Kidney (tissue), 14 donors: ENCODE data around the gene PPFIBP1. TPM values are rescaled to one million over a fixed set of nuclear protein-coding genes. Genes with fewer than 3 reads are reported as not detected.
A peak's percentile ranks its signal among the peaks of the same experiment; 100 is the strongest.

Experiments used
- DNase-seq, 5 donors: peaks; one replicate each; pipeline ENCODE4 v3.0.0-alpha.2; 2013 to 2020
- FAIRE-seq: peaks from 2 replicates; lab custom pipeline; 2012; peaks lifted over from hg19 to GRCh38; lab: Jason Lieb, UNC
- H3K27ac ChIP-seq, 2 donors: one replicate each; pipeline ENCODE4 v1.7.0; 2013; ENCODE audit warnings: low read depth in 2 of 2, low read length in 2 of 2, inconsistent platforms in 1 of 2
- H3K27me3 ChIP-seq: one replicate; pipeline ENCODE4 v1.7.1; 2013; ENCODE audit warnings: low read length, inconsistent platforms; ENCODE audit not compliant: control insufficient read depth, insufficient read depth
- H3K36me3 ChIP-seq, 3 donors: one replicate each; pipeline versions ENCODE4 v1.7.0 to v1.7.1; 2013; ENCODE audit warnings: low read length in 3 of 3, control low read depth in 1 of 3, inconsistent platforms in 1 of 3; ENCODE audit not compliant: insufficient read depth in 3 of 3, control insufficient read depth in 2 of 3
- H3K4me1 ChIP-seq, 3 donors: one replicate each; pipeline versions ENCODE4 v1.7.0 to v1.7.1; 2013; ENCODE audit warnings: low read length in 3 of 3, inconsistent platforms in 1 of 3, low read depth in 1 of 3; ENCODE audit not compliant: control insufficient read depth in 2 of 3, insufficient read depth in 2 of 3
- H3K4me3 ChIP-seq, 3 donors: one replicate each; pipeline versions ENCODE4 v1.7.0 to v1.8.1; 2013; ENCODE audit warnings: low read length in 3 of 3, control low read depth in 1 of 3, inconsistent platforms in 1 of 3
- H3K9ac ChIP-seq, 3 donors: one replicate each; pipeline versions ENCODE4 v1.7.0 to v1.7.1; 2013; ENCODE audit warnings: low read length in 3 of 3, control low read depth in 1 of 3, inconsistent platforms in 1 of 3
- H3K9me3 ChIP-seq, 3 donors: one replicate each; pipeline versions ENCODE4 v1.7.0 to v1.7.1; 2013; ENCODE audit warnings: low read length in 3 of 3, control low read depth in 1 of 3, inconsistent platforms in 1 of 3; ENCODE audit not compliant: control insufficient read depth in 2 of 3, insufficient read depth in 1 of 3
- intact Hi-C: fragments of 100-400 bp; cut with DNase I; formaldehyde crosslinking; loops from one replicate; pipeline ENCODE4 v1.11.1; 2022
- polyA plus RNA-seq: library from polyadenylated mRNA; stranded (reverse); fragments of 350-450 nt; fragmentation: Illumina TruSeq; extraction: RNeasy Lipid Tissue Mini Kit (QIAGEN cat#74804); gene quantifications from one replicate; pipeline ENCODE4 v1.2.3, GENCODE V29; 2014; ENCODE audit warnings: low read depth, low replicate concordance; ENCODE audit not compliant: insufficient read depth
- total RNA-seq: library from RNA; stranded (reverse); fragmentation: NEBNext Ultra II Directional; extraction: Animal tissue kit (Norgen Biotek cat#: 25700); gene quantifications from one replicate; pipeline ENCODE4 v1.2.1, GENCODE V29; 2021
- TF ChIP-seq, protein P1 (sequence below): IDR thresholded peaks from 3 replicates; pipeline ENCODE4 v1.5.1; 2012; ENCODE audit warnings: mild to moderate bottlenecking, moderate library complexity, borderline replicate concordance; ENCODE audit not compliant: insufficient read depth; ENCODE audit errors: extremely low read depth
- donor health status: control.
- donor health status: control.
- donor health status: control.
- donor health status: control.
- donor health status: control.
- donor health status: DM: yes; HTN: yes; CAD: no.
- donor health status: Normal renal cell carcinoma (clear cell type).

PPFIBP1 gene
- total and polyA plus RNA-seq, 2 donors from 2014 or later, result 12.7 to 175 TPM

DNA sequence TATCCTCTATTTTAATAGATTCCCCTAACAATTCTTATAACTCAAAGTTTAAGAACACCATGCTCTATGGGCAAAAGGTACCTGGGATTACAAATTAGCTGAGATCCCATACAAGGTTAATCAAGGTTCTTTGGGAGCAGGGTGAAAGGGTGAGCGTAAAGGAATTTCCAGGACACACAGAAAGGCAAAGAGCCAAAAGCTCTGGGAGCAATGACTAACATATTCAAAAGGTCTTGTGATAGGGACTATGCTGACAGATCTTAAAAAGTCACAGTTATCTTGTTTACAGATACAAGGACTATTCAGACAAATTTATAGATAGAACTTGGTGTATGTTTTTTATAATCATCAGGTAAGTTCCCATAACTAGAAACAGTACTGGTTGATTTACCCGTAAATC lies 19.5 kb upstream of the PPFIBP1 start:
- Histone ChIP-seq H3K27me3 (no peaks in the 10 kb centered on the region), H3K4me1 (no peaks in the 10 kb centered on the region), H3K36me3 (no peaks in the 10 kb centered on the region), H3K9me3 (peaks cover 0 to 5% (median 0%) of the 10 kb centered on the region in 3 donors), H3K27ac (no peak overlapping the region), H3K9ac (no peak overlapping the region), H3K4me3 (no peak overlapping the region)
- TF ChIP-seq, protein P1, sequence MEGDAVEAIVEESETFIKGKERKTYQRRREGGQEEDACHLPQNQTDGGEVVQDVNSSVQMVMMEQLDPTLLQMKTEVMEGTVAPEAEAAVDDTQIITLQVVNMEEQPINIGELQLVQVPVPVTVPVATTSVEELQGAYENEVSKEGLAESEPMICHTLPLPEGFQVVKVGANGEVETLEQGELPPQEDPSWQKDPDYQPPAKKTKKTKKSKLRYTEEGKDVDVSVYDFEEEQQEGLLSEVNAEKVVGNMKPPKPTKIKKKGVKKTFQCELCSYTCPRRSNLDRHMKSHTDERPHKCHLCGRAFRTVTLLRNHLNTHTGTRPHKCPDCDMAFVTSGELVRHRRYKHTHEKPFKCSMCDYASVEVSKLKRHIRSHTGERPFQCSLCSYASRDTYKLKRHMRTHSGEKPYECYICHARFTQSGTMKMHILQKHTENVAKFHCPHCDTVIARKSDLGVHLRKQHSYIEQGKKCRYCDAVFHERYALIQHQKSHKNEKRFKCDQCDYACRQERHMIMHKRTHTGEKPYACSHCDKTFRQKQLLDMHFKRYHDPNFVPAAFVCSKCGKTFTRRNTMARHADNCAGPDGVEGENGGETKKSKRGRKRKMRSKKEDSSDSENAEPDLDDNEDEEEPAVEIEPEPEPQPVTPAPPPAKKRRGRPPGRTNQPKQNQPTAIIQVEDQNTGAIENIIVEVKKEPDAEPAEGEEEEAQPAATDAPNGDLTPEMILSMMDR, result no peak
- intact Hi-C loops, result no loop called here
- DNase-seq, result no peak
- peak; percentile 62 for FAIRE-seq

DNA sequence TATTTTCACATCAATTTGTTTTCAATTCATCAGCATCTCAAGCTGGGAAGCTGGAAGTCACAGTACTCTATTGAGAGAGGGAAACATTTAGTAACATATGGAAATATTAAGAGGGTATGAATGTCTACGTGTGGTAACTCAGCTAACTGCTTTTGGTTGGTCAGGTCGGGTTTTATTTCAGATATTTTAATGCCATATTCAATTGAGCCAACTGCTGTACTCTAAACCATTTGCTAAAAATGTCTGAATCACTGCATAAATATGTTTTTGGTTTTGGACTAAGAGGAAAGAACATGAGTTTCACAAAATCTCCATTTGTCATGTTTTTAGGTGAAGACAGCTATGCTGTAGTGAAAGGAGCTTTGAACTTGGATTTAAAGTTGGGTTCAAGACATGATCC lies 18.9 kb upstream of the PPFIBP1 start:
- FAIRE-seq (no peak), DNase-seq (no peak)
- H3K4me1 ChIP-seq, result no peaks in the 10 kb centered on the region
- H3K27me3 ChIP-seq, result no peaks in the 10 kb centered on the region
- no peak overlapping the region for H3K27ac ChIP-seq
- no peaks in the 10 kb centered on the region for H3K36me3 ChIP-seq
- peaks cover 0 to 5% (median 0%) of the 10 kb centered on the region in 3 donors for H3K9me3 ChIP-seq
- no peak overlapping the region for H3K9ac ChIP-seq
- TF ChIP-seq, protein P1, result no peak
- intact Hi-C loops, result no loop called here
- no peak overlapping the region for H3K4me3 ChIP-seq

DNA sequence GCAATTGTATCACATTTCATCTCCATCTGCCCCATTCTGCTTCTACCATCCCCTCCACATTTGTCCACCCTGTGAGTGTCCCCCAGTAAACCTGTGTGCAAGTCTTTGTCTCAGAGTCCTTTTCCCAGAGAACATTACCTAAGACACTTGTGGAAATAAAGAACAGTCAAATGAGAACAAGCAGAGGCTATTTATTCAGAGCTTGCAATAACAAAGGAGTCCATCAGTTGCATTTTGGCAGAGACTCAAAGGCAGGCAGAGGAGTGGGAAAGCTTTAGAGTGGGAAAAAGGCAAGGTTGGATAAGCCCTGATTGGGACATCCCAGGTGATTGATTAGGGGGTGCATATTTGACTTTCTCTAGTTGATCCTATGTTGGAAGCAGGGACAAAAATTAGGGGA lies 18.2 kb upstream of the PPFIBP1 start:
- no peak for FAIRE-seq

More for the DNA sequence above, 18.2 kb upstream of the PPFIBP1 start:
- no peak for DNase-seq
- H3K36me3 ChIP-seq, result no peaks in the 10 kb centered on the region
- H3K9ac ChIP-seq, result no peak overlapping the region
- no peak overlapping the region for H3K27ac ChIP-seq
- H3K9me3 ChIP-seq, result peaks cover 0 to 5% (median 0%) of the 10 kb centered on the region in 3 donors
- no peak overlapping the region for H3K4me3 ChIP-seq
- intact Hi-C loops, result no loop called here
- TF ChIP-seq, protein P1, result no peak
- H3K4me1 ChIP-seq, result no peaks in the 10 kb centered on the region
- no peaks in the 10 kb centered on the region for H3K27me3 ChIP-seq
